Activated CD4-positive, alpha-beta memory T cell treated with anti-CD3 and anti-CD28 coated beads for 36 hours (primary cell): Measurements from ENCODE around the gene FOXP1. TPM values are rescaled to one million over a fixed set of nuclear protein-coding genes. Genes with fewer than 3 reads are reported as not detected.

Experiments used
- CTCF ChIA-PET: fragments of 350-600 bp; sonication (Branson Sonifier 250); formaldehyde crosslinking; loops from one replicate; lab custom pipeline; 2021; ENCODE audit warnings: antibody characterized with exemption, inconsistent platforms; lab: Charles Lee
- POLR2A ChIA-PET: fragments of 350-600 bp; sonication (Branson Sonifier 250); formaldehyde crosslinking; loops from one replicate; lab custom pipeline; 2021; ENCODE audit warnings: antibody characterized with exemption; lab: Charles Lee
- DNase-seq: peaks from one replicate; pipeline ENCODE4 v3.0.0-alpha.2; 2020
- H3K27ac Mint-ChIP-seq: one replicate; pipeline ENCODE4 v1.8.0; 2021; ENCODE audit warnings: mixed read lengths
- H3K27me3 Mint-ChIP-seq: one replicate; pipeline ENCODE4 v1.8.0; 2021; ENCODE audit warnings: mixed read lengths
- H3K36me3 Mint-ChIP-seq: one replicate; pipeline ENCODE4 v1.8.0; 2021; ENCODE audit warnings: mixed read lengths
- H3K4me1 Mint-ChIP-seq: one replicate; pipeline ENCODE4 v1.8.0; 2021; ENCODE audit warnings: low read depth, mixed read lengths
- H3K4me3 Mint-ChIP-seq: one replicate; pipeline ENCODE4 v1.8.0; 2021; ENCODE audit warnings: mild to moderate bottlenecking, mixed read lengths
- H3K9me3 Mint-ChIP-seq: one replicate; pipeline ENCODE4 v1.8.0; 2021; ENCODE audit warnings: mixed read lengths
- intact Hi-C: fragments of 100-400 bp; cut with micrococcal nuclease; formaldehyde crosslinking; loops from one replicate; pipeline ENCODE4 v1.15.1; 2023
- total RNA-seq, 2 experiments: library from RNA; stranded (reverse); gene quantifications; one replicate each; pipeline ENCODE4 v1.2.3, GENCODE V29; 2021

Gene FOXP1
- 100 to 1,000 TPM in 1 of 2 experiments, 10 to 100 TPM in 1; 94.4 to 102 TPM for total RNA-seq

- peaks cover 56% of the 10 kb centered on the region for H3K4me1 Mint-ChIP-seq
- POLR2A ChIA-PET: interaction anchor here (1.0 to 3.4 kb wide), 11 partner anchors 90 to 537 kb away, joined by 3 to 35 read pairs (median 5); no protein-coding TSS in a partner anchor
- peaks cover 1% of the 10 kb centered on the region for H3K27me3 Mint-ChIP-seq
- CTCF ChIA-PET: interaction anchor here (0.7 to 2.1 kb wide), 6 partner anchors 87 to 1033 kb away, joined by 3 to 16 read pairs (median 4); no protein-coding TSS in a partner anchor
- no peaks in the 10 kb centered on the region for H3K9me3 Mint-ChIP-seq
- H3K4me3 Mint-ChIP-seq: peak within 1 kb of the TSS; percentile 88
- intact Hi-C loops: loop anchor here (1.0 to 10.0 kb wide), 10 partner anchors 41 to 521 kb away; no protein-coding TSS in a partner anchor
- H3K36me3 Mint-ChIP-seq: peaks cover 10% of the 10 kb centered on the region
- peak; percentile 75 for DNase-seq
- peak within 1 kb of the TSS; percentile 91 for H3K27ac Mint-ChIP-seq
Observed at GRCh38 chr3:71583566-71584393, at the start of gene FOXP1. FOXP1 (minus strand) TSS chr3:71583728; CDS start chr3:71198381, 385,347 bp downstream.

- Mint-ChIP-seq H3K27ac (no peak overlapping the region), H3K9me3 (peaks cover 2% of the 10 kb centered on the region), H3K4me3 (no peak overlapping the region), H3K27me3 (no peaks in the 10 kb centered on the region), H3K36me3 (no peaks in the 10 kb centered on the region), H3K4me1 (no peaks in the 10 kb centered on the region)
- ChIA-PET CTCF (no interaction called here), POLR2A (no interaction called here)
- intact Hi-C loops: no loop called here
- no peak for DNase-seq
Observed at GRCh38 chr3:71629711-71630110, 46.2 kb upstream of the FOXP1 start.

- DNase-seq: no peak
- H3K36me3 Mint-ChIP-seq: no peaks in the 10 kb centered on the region
- intact Hi-C loops: no loop called here
- no peak overlapping the region for H3K27ac Mint-ChIP-seq
- POLR2A ChIA-PET: no interaction called here
- H3K9me3 Mint-ChIP-seq: peaks cover 2% of the 10 kb centered on the region
- H3K4me1 Mint-ChIP-seq: no peaks in the 10 kb centered on the region
- no peaks in the 10 kb centered on the region for H3K27me3 Mint-ChIP-seq
- H3K4me3 Mint-ChIP-seq: no peak overlapping the region
- CTCF ChIA-PET: no interaction called here
Observed at GRCh38 chr3:71629289-71629688, 45.8 kb upstream of the FOXP1 start.

GRCh38 chr3:71628522-71628921 lies 45.0 kb upstream of the FOXP1 start:
- intact Hi-C loops: no loop called here
- ChIA-PET CTCF (no interaction called here), POLR2A (no interaction called here)
- no peak overlapping the region for H3K4me3 Mint-ChIP-seq
- no peaks in the 10 kb centered on the region for H3K36me3 Mint-ChIP-seq
- DNase-seq: no peak
- peaks cover 2% of the 10 kb centered on the region for H3K9me3 Mint-ChIP-seq
- no peaks in the 10 kb centered on the region for H3K27me3 Mint-ChIP-seq
- H3K4me1 Mint-ChIP-seq: no peaks in the 10 kb centered on the region
- no peak overlapping the region for H3K27ac Mint-ChIP-seq

- Mint-ChIP-seq H3K36me3 (no peaks in the 10 kb centered on the region), H3K4me3 (no peak overlapping the region), H3K4me1 (no peaks in the 10 kb centered on the region), H3K9me3 (peaks cover 2% of the 10 kb centered on the region), H3K27ac (no peak overlapping the region), H3K27me3 (no peaks in the 10 kb centered on the region)
- no peak for DNase-seq
- intact Hi-C loops: no loop called here
- POLR2A ChIA-PET: no interaction called here
- CTCF ChIA-PET: no interaction called here
Observed at GRCh38 chr3:71625676-71626075, 42.1 kb upstream of the FOXP1 start.

- Mint-ChIP-seq H3K9me3 (peaks cover 2% of the 10 kb centered on the region), H3K4me1 (no peaks in the 10 kb centered on the region), H3K4me3 (no peak overlapping the region), H3K27me3 (no peaks in the 10 kb centered on the region), H3K36me3 (peaks cover 2% of the 10 kb centered on the region), H3K27ac (no peak overlapping the region)
- POLR2A ChIA-PET: no interaction called here
- intact Hi-C loops: no loop called here
- no peak for DNase-seq
- CTCF ChIA-PET: no interaction called here
Observed at GRCh38 chr3:71621825-71622537, 38.5 kb upstream of the FOXP1 start.

- CTCF ChIA-PET: no interaction called here
- no peak for DNase-seq
- intact Hi-C loops: no loop called here
- H3K27me3 Mint-ChIP-seq: no peaks in the 10 kb centered on the region
- peaks cover 7% of the 10 kb centered on the region for H3K36me3 Mint-ChIP-seq
- no peak overlapping the region for H3K4me3 Mint-ChIP-seq
- POLR2A ChIA-PET: no interaction called here
- H3K4me1 Mint-ChIP-seq: peaks cover 3% of the 10 kb centered on the region
- no peaks in the 10 kb centered on the region for H3K9me3 Mint-ChIP-seq
- H3K27ac Mint-ChIP-seq: no peak overlapping the region
Observed at GRCh38 chr3:71618538-71618937, 35.0 kb upstream of the FOXP1 start.

GRCh38 chr3:71616571-71617021 lies 33.1 kb upstream of the FOXP1 start:
- Mint-ChIP-seq H3K4me1 (peaks cover 3% of the 10 kb centered on the region), H3K27ac (no peak overlapping the region), H3K27me3 (no peaks in the 10 kb centered on the region), H3K9me3 (peaks cover 3% of the 10 kb centered on the region), H3K4me3 (no peak overlapping the region), H3K36me3 (peaks cover 11% of the 10 kb centered on the region)
- no peak for DNase-seq
- intact Hi-C loops: no loop called here
- ChIA-PET CTCF (no interaction called here), POLR2A (no interaction called here)

GRCh38 chr3:71614869-71615268 lies 31.3 kb upstream of the FOXP1 start:
- no peaks in the 10 kb centered on the region for H3K27me3 Mint-ChIP-seq
- no peak for DNase-seq
- CTCF ChIA-PET: no interaction called here
- intact Hi-C loops: no loop called here
- no peak overlapping the region for H3K27ac Mint-ChIP-seq
- peaks cover 3% of the 10 kb centered on the region for H3K4me1 Mint-ChIP-seq
- H3K9me3 Mint-ChIP-seq: peaks cover 3% of the 10 kb centered on the region
- POLR2A ChIA-PET: no interaction called here
- H3K36me3 Mint-ChIP-seq: peaks cover 13% of the 10 kb centered on the region
- H3K4me3 Mint-ChIP-seq: no peak overlapping the region

- POLR2A ChIA-PET: no interaction called here
- no peak overlapping the region for H3K27ac Mint-ChIP-seq
- CTCF ChIA-PET: no interaction called here
Observed at GRCh38 chr3:71614426-71614825, 30.9 kb upstream of the FOXP1 start.

GRCh38 chr3:71611099-71611498 lies 27.6 kb upstream of the FOXP1 start:
- H3K4me1 Mint-ChIP-seq: no peaks in the 10 kb centered on the region
- H3K36me3 Mint-ChIP-seq: peaks cover 11% of the 10 kb centered on the region
- POLR2A ChIA-PET: no interaction called here

More at GRCh38 chr3:71614426-71614825, 30.9 kb upstream of the FOXP1 start:
- DNase-seq: no peak
- no peaks in the 10 kb centered on the region for H3K27me3 Mint-ChIP-seq
- intact Hi-C loops: no loop called here
- peaks cover 3% of the 10 kb centered on the region for H3K9me3 Mint-ChIP-seq
- H3K4me1 Mint-ChIP-seq: peaks cover 3% of the 10 kb centered on the region
- no peak overlapping the region for H3K4me3 Mint-ChIP-seq
- H3K36me3 Mint-ChIP-seq: peaks cover 13% of the 10 kb centered on the region

GRCh38 chr3:71607364-71607763 lies 23.8 kb upstream of the FOXP1 start:
- Mint-ChIP-seq H3K9me3 (peaks cover 16% of the 10 kb centered on the region), H3K27me3 (no peaks in the 10 kb centered on the region), H3K36me3 (peaks cover 10% of the 10 kb centered on the region), H3K27ac (no peak overlapping the region), H3K4me1 (no peaks in the 10 kb centered on the region), H3K4me3 (no peak overlapping the region)
- ChIA-PET POLR2A (no interaction called here), CTCF (no interaction called here)
- no peak for DNase-seq
- intact Hi-C loops: no loop called here

More at GRCh38 chr3:71611099-71611498, 27.6 kb upstream of the FOXP1 start:
- intact Hi-C loops: no loop called here
- no peak for DNase-seq
- H3K9me3 Mint-ChIP-seq: peaks cover 15% of the 10 kb centered on the region
- H3K27me3 Mint-ChIP-seq: no peaks in the 10 kb centered on the region
- no peak overlapping the region for H3K4me3 Mint-ChIP-seq
- H3K27ac Mint-ChIP-seq: no peak overlapping the region
- CTCF ChIA-PET: no interaction called here
